Measurements from ENCODE around the gene FOXP4.

The FOXP4 gene

DNA sequence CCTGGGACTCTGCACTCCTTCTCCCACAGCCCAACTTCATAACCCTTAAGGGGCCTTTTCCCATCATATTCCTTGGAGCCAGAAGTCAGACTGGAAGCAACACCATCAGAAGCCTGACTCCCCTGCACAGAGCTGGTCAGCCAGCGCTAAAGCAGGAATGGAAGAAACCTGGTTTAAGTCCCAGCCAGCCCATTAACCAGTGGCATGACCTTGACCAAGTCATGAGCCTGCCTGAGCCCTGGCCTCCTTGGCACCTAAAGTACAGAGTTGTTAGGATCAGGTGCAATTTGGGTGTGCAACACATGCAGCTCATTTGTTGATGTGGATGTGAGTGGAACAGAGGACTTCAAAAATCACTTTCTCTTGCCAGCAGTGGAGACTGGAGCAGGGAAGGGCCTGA lies 20.8 kb downstream of the FOXP4 start:
- DNase-seq, result no peak

DNA sequence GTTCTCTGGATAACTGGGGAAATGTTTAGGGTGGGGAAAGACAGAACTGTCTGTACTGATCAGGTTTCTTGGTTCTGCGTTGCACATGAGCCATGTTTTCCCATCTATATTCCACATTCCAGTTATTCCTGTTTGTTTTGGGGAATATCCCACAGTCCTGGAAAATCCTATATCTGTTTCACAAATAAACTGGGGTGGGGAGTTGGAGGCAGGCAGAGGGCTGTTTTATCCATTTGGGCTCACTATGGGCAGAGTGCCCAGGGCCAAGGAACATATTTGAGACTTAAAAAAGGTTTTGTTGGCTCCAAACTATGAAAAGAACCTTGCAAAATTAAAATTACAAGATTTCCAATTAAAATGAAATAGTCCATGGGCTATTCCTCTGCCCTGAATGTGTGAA lies 21.5 kb downstream of the FOXP4 start:
- DNase-seq, result no peak

DNA sequence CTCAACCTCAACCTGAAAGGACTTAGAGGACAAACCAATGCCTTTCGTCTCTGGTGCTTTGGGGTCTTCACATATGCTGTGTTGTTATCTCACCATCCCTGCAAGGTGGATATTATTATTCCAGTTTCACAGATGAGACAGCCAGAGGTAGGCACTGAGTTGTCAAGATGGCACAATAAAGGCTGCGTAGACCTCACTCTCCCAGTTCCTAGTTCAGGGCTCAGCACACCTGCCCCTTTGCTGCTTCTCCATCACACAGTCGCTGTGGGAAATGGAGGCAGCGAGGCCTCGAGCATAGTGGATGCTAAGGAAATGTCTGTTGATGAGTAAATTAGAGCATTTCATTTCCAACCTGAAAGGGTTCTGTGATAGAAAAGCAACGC lies 22.0 kb downstream of the FOXP4 start:
- no peak for DNase-seq

DNA sequence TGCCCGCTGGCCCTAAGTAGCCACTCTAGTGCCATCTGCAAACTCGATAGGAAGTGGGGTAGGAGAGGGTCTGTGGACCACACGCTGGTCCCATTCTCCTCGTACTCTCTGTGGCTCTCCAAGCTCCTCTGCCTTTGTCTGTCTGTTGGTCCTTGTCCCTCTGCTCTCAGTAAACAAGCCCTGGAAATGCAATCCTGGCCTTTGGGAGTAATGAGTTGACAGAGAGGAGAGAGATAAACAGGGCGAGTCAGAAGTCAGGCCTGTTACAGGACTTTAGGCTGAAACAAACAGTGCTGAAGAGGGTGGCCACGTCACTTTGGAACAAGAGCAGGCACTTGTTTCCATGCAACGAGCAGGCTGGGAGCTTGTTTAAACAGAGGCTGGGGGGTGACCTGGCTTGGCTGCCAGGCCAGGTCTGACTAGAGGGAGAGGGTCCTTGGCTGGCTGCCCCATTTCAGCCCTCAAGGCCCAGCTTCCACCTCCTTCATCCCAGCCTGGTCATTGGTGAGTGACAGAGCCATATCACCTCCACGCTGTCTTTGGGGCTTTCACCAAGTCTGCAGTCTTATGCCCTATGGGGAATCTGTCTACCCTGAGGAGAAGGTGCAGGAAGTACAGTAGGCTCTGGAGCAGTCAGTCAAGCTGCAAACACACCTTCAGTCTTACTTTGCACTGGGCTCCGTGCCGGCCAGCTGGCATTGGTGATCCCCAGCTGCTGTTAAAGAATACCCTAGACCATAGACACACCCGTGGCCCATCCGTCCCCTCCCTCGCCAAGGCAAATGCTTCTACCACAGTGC lies 22.6 kb downstream of the FOXP4 start:
- no peak for DNase-seq

DNA sequence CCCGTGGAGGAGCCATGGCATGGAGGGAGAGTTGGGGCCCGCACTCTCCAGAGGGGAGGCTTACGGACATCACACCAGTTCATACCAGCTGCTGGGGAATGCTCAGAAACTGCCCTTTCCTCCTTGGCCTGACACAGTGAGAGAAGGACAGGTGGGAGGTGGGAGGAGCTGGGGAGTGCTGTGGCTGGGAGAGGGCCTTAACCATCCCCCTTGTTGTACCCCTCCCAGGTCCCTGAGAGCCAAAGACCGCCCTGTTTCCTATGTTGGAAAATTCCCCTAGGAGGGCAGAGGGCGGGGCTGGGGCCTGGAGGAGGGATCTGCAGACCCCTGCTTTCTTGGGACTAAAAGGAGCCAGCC lies 24.1 kb downstream of the FOXP4 start:
- DNase-seq, result no peak

DNA sequence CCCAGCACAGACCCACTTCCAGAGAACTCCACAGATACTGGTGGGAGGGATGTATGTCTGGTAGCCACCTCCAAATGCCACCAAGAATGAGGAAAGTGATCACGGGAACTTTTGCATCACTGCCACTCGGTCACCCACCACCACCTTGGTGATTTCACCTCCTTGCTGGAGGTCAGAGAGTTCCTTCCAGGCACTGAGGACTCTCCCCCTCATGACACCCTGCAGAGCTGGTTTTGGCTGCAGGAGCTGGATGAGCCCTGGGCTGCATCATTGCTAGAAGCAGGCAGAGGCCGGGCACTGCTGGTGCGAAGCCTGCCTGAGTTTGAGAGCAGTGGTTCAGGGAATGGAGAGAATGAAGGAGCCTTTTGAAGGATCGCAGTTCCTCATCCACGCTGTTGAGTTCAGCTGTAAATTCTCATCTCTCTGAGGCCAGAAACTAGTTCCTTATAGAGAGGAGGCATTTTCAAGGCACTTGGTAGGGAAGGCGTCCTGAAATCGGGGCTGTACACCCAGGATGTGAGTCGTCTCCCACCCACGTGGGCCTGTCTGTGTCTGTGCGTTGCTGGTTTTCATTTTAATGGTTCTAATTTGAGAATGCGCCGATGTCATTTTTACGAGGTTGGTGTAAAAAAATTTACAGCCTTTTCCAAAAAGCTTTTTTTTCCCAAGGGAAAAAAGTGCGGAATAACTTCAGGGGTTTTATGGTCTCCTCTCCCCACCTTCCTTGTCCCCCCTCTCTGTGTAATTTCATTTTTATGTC lies 25.0 kb downstream of the FOXP4 start:
- peak; percentile 52 for DNase-seq

DNA sequence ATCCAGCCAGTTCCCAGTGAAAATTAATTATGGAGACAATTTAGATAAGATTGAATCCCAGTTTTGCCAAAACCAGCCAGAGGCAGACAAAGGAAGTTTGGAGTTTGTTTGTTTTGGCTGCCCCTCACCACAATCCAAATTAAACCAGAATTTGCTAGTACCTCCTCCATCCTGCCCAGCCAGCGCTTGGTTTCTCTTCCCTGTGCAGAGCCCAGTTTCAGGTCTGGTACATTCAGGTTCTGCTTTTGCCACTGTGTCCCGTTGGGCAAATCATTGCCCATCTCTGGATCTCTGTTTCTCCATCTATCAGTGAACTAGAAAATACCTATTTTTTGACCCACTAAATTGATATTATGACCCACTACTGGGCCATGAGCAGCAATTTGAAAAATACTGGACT lies 26.4 kb downstream of the FOXP4 start:
- no peak for DNase-seq

DNA sequence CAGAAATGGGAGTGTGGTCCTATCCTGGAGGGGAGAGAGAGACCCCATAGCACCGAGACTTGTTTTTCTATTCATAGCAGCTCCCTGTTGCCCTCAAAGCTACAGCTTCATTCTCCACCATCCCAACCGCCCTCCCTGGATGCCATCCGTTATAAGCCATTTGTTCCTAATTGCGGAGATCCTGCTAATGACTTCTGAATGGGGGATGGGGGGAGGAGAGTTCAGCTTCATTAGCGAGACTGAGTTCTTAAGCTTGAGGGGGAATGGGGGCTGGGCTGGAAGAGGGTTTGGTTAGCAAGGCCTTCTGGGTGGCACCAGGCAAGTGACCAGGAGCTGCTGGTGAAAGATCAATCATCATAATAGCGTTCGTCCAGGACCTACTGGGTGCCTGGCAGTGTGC lies 27.1 kb downstream of the FOXP4 start:
- no peak for DNase-seq

DNA sequence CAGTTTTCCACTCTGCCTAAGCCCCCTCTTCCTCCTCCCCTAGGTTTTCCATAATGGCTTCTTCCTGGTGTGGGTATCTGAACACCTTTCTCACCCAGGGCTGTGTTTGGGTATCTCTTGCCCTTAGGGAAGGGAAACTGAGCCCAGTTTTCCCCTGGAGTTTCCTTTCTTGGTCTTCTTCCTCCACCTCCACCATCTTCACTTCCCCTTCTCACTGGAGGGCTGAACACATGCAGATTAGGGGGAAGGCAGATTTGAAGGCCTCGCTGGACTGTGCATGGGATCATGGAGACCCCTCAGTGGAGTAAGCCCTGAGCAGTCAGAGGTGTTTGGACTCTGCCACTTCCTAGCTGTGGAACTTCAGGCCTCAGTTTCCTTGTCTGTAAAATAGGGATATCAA lies 27.8 kb downstream of the FOXP4 start:
- no peak for DNase-seq

DNA sequence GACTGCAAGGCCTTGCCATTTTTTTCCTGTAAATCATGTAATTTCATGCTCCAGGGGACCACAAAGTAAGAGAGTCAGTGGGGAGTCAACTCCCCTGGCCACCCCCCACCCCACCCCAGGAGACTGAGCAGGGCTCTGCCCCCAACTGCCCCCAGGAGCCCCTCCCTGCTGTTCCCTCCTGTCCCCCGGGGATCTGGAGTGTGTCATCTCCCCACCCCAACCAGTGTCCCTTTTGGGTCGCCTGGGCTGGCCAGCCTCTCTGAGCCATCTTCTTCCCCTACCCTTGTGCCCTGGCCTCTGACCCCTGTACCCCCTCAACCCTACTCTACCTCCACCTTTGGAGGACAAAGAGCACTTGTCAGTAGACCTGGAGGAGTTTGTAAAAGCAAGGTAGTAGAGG lies 29.4 kb downstream of the FOXP4 start:
- DNase-seq, result no peak

DNA sequence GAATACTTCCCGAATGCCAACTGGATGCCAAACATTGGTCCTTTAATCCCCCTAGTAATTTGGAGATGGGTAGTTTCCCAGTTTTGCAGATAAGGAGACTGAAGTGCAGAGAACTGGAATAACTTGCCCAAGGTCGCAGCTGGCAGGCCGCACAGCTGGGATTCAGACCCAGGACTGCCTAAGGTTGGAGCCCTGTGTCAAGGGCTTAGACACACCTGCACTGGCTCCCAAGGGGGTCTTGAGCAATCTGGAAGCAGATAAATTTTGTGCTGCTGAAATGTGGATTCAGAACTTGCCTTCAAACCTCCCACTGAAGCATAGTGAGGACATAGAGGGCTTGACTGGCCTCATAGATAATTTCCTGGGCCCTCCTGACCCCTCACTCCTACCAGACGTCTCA lies 30.5 kb downstream of the FOXP4 start:
- DNase-seq, result no peak

DNA sequence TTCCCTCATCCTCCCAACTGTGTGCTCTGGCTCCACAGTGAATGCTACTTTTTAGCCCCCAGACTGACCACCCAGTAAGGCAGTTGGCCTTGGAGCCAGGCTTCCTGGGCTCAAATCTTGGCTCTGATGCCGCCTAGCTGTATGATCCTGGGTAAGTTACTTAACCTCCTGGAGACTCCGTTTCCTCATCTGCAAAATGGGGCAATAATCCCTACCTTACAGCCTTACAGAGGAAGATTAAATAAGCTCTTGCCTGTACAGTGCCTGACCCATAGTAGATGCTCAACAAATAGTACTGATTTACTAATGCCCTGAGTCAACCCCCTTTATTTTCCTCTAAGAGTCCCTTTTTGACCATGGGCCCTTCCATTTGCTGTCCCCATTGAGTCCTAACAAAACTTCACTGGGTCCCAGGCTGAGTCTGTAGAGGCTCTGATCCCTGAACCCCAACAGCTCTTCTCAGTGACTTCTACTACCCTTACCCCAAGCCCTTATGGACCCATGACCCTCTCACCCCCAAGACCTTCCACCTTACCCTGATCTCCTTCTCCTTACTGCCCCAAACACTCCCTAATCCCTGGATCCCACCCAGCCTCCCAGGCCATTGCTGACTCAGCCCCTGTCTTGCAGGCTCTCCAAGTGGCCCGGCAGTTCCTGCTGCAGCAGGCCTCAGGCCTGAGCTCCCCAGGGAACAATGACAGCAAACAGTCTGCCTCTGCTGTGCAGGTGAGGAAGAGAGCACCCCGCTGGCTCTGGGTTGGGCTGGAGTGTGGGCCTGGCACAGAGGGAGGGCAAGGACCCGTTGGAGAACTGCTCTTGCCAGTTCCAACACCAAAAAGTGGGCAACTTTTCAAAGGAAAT lies 31.4 kb downstream of the FOXP4 start:
- no peak for DNase-seq

DNA sequence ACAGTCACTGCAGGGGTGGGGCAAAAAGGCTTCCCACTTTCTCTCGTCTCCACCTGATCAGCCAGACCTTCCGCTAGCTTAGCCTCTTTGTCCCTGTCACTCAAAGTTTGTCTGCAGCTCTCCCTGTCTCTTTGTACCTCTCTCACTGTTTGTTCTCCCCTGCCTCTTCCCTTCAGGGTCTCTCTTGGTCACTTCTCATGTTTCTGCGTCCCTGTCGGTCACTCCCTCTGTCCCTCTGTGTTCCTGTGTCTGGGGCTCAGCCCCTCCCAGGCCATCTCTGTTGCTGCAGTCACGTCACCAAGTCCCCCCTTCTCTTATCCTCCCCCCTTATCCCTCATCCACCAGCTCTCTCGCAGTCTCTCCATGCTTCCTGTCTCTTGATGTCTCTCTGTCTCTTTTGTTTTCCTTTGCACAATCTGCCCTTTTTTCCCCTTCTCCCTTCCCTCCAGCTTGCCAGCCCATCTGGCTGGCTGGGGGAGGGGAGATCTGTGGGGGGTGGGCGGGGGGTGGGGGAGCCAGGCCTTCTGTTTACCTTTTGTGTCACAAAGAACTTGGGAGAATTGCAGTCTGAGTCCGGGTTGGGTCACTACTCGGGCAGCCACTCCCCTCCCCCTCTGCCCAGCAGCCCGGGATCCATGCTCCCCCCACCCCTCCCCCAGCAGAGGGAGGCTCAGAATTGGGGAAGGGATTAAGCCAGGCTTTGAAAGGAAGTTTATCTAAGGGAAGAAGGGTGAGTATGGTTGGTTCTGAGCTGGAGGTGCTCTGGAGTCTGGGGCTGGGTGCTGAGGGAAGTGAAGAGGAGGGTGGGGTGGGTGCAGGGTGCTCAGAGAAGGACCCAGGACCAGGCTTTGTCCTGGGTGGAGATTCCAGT lies 32.3 kb downstream of the FOXP4 start:
- DNase-seq, result no peak

DNA sequence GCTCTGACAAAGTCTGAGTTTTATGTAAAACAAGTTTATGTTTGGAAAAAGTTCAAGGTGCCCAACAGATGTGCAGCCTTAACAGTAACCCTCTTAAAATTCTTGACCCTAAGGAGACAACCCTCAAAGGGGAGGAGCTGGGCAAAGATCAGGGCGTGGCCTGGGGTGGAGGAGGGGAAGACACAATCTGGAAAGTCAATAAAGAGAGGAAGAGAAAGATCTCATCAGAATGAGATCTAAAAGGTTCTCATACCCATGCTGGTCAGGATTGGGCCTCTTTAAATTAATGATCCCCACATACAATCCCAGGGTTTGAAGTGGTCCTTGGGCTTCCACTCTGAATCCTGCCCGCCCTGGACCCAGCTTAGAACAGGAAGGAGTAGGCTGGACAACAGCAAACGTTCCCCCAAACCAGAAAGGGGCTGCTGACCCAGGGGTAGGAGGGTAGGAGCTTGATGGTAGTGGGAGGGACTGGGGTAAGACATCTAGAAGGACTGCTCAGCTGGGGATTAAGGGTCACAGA lies 33.0 kb downstream of the FOXP4 start:
- DNase-seq, result no peak

DNA sequence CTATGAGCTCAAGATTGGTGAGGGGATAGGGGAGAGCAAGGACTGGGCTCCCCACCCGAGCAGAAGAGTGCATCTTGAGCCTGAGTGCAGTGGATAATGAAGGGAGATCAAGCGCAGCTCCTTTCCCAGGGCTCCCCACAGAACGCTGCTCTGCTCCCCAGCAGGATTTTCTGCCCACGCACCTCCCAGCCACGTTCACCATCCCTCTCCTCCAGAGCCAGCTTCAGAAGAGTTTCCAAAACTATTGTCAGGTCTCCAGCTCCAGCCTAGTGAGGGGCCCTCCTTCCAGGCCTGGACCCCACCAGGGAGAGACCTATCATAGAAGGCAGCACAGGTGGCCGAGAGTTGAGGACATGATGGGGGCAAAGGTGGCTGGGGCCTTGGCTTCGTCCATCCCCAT lies 34.5 kb downstream of the FOXP4 start:
- no peak for DNase-seq

DNA sequence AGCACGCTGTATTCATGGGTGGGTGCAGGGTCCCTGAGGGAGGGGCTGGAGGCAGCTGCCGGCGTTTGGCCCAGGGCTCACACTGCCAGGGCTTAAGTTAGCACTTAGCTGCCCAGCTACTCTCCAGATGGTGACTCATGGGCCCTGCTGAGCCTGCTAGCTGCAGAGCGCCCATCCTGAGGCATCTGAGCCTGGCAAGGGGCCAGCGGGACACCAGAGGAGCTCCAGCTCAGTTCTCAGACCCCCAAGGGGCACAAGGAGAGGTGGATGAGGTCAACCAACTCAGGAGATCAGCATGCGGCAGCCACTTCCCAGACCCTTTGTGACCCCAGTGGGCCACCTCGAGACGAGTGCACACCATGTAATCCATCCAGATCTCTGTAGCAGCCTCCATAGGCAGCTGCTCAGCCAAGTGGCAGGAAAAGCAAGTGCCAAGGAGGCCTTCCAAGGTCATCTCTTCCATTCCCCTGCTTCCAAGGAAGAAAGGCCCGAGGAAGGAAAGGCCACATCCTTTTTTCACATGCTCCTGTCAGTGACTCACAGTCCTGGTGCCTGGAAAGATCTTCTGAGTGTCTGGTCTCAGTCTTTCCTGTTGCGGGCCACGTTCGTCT lies 35.3 kb downstream of the FOXP4 start:
- DNase-seq, result no peak

DNA sequence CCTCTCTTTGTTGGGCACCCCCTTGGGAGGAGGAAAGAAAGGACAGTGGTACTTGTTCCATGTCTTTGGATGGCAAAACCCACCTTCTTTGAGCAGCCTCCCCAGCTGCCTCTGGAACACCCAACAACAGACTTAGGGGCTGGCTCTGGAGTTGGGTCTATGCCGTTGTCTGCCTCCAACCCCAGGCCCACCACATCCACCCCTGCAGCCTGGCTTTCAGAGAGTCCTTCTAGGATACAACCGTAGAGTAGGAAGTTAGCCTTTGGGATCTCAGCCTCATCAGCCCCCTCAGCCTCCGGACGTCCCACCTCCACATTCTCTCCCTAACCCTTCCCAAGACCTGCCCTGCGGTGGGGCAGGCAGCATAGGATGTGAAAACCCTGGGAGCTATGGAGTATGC lies 36.4 kb downstream of the FOXP4 start:
- DNase-seq, result no peak

DNA sequence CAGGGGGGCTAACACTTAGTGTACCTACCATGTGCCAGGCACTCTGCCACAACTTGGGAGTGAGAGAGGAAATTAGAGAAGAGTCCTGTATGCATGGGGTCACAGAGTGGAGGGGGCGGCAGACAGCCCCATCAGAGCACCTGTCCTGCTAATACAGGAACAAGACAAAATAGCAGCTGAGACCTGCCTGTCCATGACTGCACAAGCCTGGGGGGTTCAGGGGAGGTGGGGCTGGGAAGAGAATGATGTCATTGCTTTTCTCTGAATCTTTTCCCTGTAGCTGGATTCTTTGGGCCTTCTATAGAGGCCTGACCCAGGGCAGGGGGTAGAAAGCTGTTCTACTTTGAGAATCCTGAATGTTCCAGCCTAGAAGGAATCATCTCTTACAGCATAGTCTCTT lies 37.4 kb downstream of the FOXP4 start:
- no peak for DNase-seq

DNA sequence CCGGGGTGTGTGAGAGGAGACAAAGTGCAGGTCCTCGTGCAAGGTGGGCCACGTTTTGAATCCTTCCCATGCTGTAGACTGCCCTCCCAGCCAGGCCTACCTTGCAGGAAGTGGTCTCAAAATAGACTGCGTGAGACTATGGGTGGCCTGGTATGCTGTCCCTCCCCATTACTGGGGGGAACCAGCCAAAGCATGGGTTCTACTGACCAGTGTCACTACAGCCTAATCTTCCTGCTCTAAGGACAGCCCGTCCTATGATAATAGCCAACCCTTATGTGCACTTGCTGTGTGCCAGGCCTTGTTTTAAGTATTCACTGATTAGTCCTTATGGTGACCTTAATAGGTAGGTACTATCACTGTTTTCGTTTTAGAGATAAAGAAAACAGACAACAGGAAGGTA lies 38.0 kb downstream of the FOXP4 start:
- DNase-seq, result no peak

DNA sequence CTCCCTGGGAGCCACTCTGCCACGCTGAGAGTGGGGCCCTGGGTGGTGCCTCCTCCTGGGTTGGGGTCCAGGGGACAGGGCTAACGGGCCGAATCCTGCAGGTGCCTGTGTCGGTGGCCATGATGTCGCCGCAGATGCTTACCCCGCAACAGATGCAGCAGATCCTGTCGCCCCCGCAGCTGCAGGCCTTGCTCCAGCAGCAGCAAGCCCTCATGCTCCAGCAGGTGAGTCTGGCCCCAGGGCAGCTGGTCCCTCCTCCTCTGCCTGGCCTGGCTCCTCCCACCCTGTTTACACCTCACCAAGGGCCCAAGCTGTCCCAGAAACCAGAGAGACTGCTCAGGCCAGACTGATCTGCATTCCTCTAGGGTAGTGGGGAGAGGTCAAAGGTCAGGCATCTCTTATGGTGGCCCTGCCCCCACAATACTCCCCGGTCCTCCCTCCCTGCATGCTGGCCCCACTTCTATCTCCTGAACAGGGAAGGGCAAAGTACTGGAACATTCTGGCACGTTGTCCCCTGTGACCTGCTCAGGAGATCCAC lies 38.6 kb downstream of the FOXP4 start:
- DNase-seq, result no peak

DNA sequence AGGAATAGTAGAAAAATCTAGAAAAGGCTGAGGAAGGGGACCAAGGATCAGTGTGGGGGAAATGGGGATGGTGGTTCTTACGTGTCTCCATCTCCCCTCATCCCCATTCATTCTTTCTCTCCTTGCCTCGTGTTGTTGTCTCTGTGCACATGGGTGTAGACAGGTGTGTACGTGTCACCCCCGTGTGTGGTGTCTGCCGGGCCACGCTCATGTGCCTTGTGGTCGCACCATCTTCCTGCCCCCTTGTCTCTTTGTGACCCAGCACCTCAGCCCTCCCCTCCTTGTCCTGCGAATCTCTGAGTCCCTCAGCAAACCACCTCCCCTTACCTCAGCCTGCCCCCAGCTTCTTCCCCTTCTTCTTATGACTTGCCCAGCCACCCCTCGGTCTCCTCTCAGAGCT lies 39.4 kb downstream of the FOXP4 start:
- no peak for DNase-seq

All from stimulated activated CD8-positive, alpha-beta memory T cell treated with anti-CD3 and anti-CD28 coated beads, Interleukin-4, amount 100 ng/mL, for 48 hours (primary cell).